PC-9 (cell line): ENCODE data around the gene CAMKMT. TPM values are rescaled to one million over a fixed set of nuclear protein-coding genes. Genes with fewer than 3 reads are reported as not detected.

ENCODE experiments used
- BruUV-seq: library from RNA; stranded (reverse); fragments of 400-500 nt; replicated peaks from 2 replicates; lab custom pipeline; 2021; lab: Mats Ljungman, UMichigan
- CTCF ChIA-PET: fragments of 300-600 bp; sonication (Branson Sonifier 250); formaldehyde crosslinking; loops from one replicate; lab custom pipeline; 2022; ENCODE audit warnings: antibody characterized with exemption; lab: Charles Lee
- POLR2A ChIA-PET: fragments of 300-600 bp; sonication (Branson Sonifier 250); formaldehyde crosslinking; loops from one replicate; lab custom pipeline; 2022; ENCODE audit warnings: antibody characterized with exemption; ENCODE audit not compliant: unreplicated experiment; lab: Charles Lee
- DNase-seq, 2 experiments: peaks; one replicate each; pipeline versions ENCODE4 v3.0.0 to v3.0.0-alpha.2; 2015 to 2022; ENCODE audit warnings: mixed read lengths in 1 of 2
- H2AFZ ChIP-seq: fragments of 200-600 bp; sonication (generic); 2 replicates; pipeline ENCODE4 v1.8.1; 2017; ENCODE audit warnings: antibody characterized with exemption
- H3F3A ChIP-seq: fragments of 200-600 bp; sonication (generic); 2 replicates; pipeline ENCODE4 v1.8.1; 2017; ENCODE audit warnings: antibody characterized with exemption, mild to moderate bottlenecking, low read depth; ENCODE audit not compliant: insufficient read depth
- H3K27ac ChIP-seq: fragments of 200-600 bp; sonication (generic); 2 replicates; pipeline ENCODE4 v1.6.1; 2016; ENCODE audit warnings: mixed run types
- H3K27me3 ChIP-seq: fragments of 200-600 bp; sonication (generic); 2 replicates; pipeline ENCODE4 v1.6.1; 2016; ENCODE audit warnings: low read depth, mixed run types; ENCODE audit not compliant: insufficient read depth
- H3K36me3 ChIP-seq: fragments of 200-600 bp; sonication (generic); 2 replicates; pipeline ENCODE4 v1.6.1; 2016; ENCODE audit warnings: low read depth, mixed run types
- H3K4me1 ChIP-seq: fragments of 200-600 bp; sonication (generic); replicated peaks from 2 replicates; pipeline ENCODE4 v1.6.1; 2016; ENCODE audit warnings: mixed run types; ENCODE audit not compliant: insufficient read depth
- H3K4me2 ChIP-seq: fragments of 200-600 bp; sonication (generic); 2 replicates; pipeline ENCODE4 v1.6.1; 2017; ENCODE audit warnings: mixed run types
- H3K4me3 ChIP-seq: fragments of 200-600 bp; sonication (generic); 2 replicates; pipeline ENCODE4 v1.6.1; 2016; ENCODE audit warnings: mixed run types
- H3K79me2 ChIP-seq: fragments of 200-600 bp; sonication (generic); 2 replicates; pipeline ENCODE4 v1.6.1; 2017; ENCODE audit warnings: low read depth, mixed run types
- H3K9me2 ChIP-seq: fragments of 200-600 bp; sonication (generic); 2 replicates; pipeline ENCODE4 v1.8.1; 2017; ENCODE audit warnings: mild to moderate bottlenecking; ENCODE audit not compliant: insufficient read depth
- H3K9me3 ChIP-seq: fragments of 200-600 bp; sonication (generic); 2 replicates; pipeline ENCODE4 v1.8.1; 2016; ENCODE audit warnings: low read depth; ENCODE audit not compliant: insufficient read depth
- H4K20me1 ChIP-seq: fragments of 200-600 bp; sonication (generic); 2 replicates; pipeline ENCODE4 v1.8.1; 2017; ENCODE audit not compliant: insufficient read depth
- CTCF ChIP-seq: fragments of 200-600 bp; sonication (generic); conservative IDR thresholded peaks from 2 replicates; pipeline ENCODE4 v1.6.1; 2017; ENCODE audit warnings: mixed run types, antibody characterized with exemption, mild to moderate bottlenecking, moderate library complexity
- EZH2 ChIP-seq: fragments of 200-600 bp; sonication (generic); IDR thresholded peaks from 2 replicates; pipeline ENCODE4 v1.8.0; 2017; ENCODE audit warnings: antibody characterized with exemption, low read depth
- intact Hi-C: fragments of 100-400 bp; cut with micrococcal nuclease; formaldehyde crosslinking; loops from one replicate; pipeline ENCODE4 v1.10.0; 2022; ENCODE audit not compliant: unreplicated experiment
- total RNA-seq: library from RNA; stranded (reverse); gene quantifications from 2 replicates; pipeline ENCODE4 v1.2.3, GENCODE V29; 2021

Gene CAMKMT
- total RNA-seq, 1 experiment from 2014 or later: 17.9 TPM

GRCh38 chr2:44639399-44639798 lies 277.7 kb downstream of the CAMKMT start:
- TF ChIP-seq CTCF (no peak), EZH2 (no peak)
- intact Hi-C loops: no loop called here
- Histone ChIP-seq H3K4me3 (no peak overlapping the region), H3K27me3 (no peaks in the 10 kb centered on the region), H3K4me2 (no peak overlapping the region), H3K4me1 (no peaks in the 10 kb centered on the region), H3K9me2 (no peaks in the 10 kb centered on the region), H3K9me3 (no peaks in the 10 kb centered on the region), H3K27ac (no peak overlapping the region), H4K20me1 (no peaks in the 10 kb centered on the region), H3K79me2 (no peaks in the 10 kb centered on the region), H3K36me3 (no peaks in the 10 kb centered on the region), H2AFZ (no peak overlapping the region), H3F3A (peaks cover 3% of the 10 kb centered on the region; the same call in 1 of the 2 replicates)
- CTCF ChIA-PET: no interaction called here
- BruUV-seq: no TSS peak
- no peak for DNase-seq
- POLR2A ChIA-PET: no interaction called here

- CTCF ChIA-PET: interaction anchor here (0.6 kb wide), 1 partner anchor 33 kb away, joined by 3 read pairs; no protein-coding TSS in a partner anchor
These were observed 280.5 kb downstream of the CAMKMT start for GRCh38 chr2:44642123-44642857.

GRCh38 chr2:44645937-44646336 lies 284.2 kb downstream of the CAMKMT start:
- H3K4me3 ChIP-seq: no peak overlapping the region
- peaks cover 3% of the 10 kb centered on the region; the same call in 1 of the 2 replicates for H3F3A ChIP-seq
- H3K4me2 ChIP-seq: no peak overlapping the region
- H3K9me2 ChIP-seq: no peaks in the 10 kb centered on the region
- H3K9me3 ChIP-seq: no peaks in the 10 kb centered on the region
- ChIA-PET POLR2A (no interaction called here), CTCF (no interaction called here)
- BruUV-seq: no TSS peak
- H3K79me2 ChIP-seq: no peaks in the 10 kb centered on the region
- H2AFZ ChIP-seq: no peak overlapping the region
- TF ChIP-seq EZH2 (no peak), CTCF (no peak)
- intact Hi-C loops: no loop called here
- no peak overlapping the region for H3K27ac ChIP-seq
- no peaks in the 10 kb centered on the region for H4K20me1 ChIP-seq
- DNase-seq: no peak
- no peaks in the 10 kb centered on the region for H3K4me1 ChIP-seq
- H3K27me3 ChIP-seq: no peaks in the 10 kb centered on the region
- H3K36me3 ChIP-seq: no peaks in the 10 kb centered on the region

More at GRCh38 chr2:44642123-44642857, 280.5 kb downstream of the CAMKMT start:
- POLR2A ChIA-PET: no interaction called here
- H3F3A ChIP-seq: peaks cover 3% of the 10 kb centered on the region; the same call in 1 of the 2 replicates
- TF ChIP-seq EZH2 (no peak), CTCF (no peak)
- H3K27me3 ChIP-seq: no peaks in the 10 kb centered on the region
- no peak for DNase-seq
- no peak overlapping the region for H3K4me3 ChIP-seq
- H3K9me3 ChIP-seq: no peaks in the 10 kb centered on the region
- intact Hi-C loops: no loop called here
- H3K9me2 ChIP-seq: no peaks in the 10 kb centered on the region
- no TSS peak for BruUV-seq
- no peak overlapping the region for H2AFZ ChIP-seq
- no peak overlapping the region for H3K4me2 ChIP-seq
- H3K27ac ChIP-seq: no peak overlapping the region
- no peaks in the 10 kb centered on the region for H4K20me1 ChIP-seq
- H3K79me2 ChIP-seq: no peaks in the 10 kb centered on the region
- H3K4me1 ChIP-seq: no peaks in the 10 kb centered on the region
- no peaks in the 10 kb centered on the region for H3K36me3 ChIP-seq
